ENCODE data around the gene GALNT10.

DNA sequence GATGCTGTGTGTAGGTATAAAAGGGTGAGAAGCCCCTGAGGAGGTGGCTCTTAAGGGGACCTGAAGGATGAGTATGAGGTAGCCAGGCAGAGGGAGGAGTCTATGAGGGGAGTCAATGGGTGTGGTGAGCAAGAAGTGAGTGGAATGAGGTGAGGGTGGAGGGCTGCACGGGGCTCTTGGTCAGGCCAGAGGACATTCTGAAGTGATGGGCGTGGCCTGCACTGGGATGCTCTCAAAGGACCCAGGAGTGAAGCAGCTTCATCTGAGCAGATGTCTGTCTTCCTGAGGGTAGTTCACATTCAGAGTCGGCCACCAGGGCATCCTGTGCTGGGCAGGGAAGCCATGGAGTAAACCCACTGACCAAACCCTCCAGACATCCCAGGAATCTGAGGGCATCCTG, 210.1 kb downstream of the GALNT10 start:
- no peak for TF ChIP-seq SP1 (IDR thresholded peaks at IDR 0.05)
- no peak for TF ChIP-seq NFRKB (IDR thresholded peaks at IDR 0.05)
- no peak for TF ChIP-seq HDGF (IDR thresholded peaks at IDR 0.05; ENCODE audit: borderline replicate concordance)
- no peak for TF ChIP-seq SUZ12 (IDR thresholded peaks at IDR 0.05)
- TF ChIP-seq FOXM1 (IDR thresholded peaks at IDR 0.05; ENCODE audit: borderline replicate concordance), result no peak
